ENCODE measurements around the gene ANKRD17.

Gene ANKRD17

DNA sequence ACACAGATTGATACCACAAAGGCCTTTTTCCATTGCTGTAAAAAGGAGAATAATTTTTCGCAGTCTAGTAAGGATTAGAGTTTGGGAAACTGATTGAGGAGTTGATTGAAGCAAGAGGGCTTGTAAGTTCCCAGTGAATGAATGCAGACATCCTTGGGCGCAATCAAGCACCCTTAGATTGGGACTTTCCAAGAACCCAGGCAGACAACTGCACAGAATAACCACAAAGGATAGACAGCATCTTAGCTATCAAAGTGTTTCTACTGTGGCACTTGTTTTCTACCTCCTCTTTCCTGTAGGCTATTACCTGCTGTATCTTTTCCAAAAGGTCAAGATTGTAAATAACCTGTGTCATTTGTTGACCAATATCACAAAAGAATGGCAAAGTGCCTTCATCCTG lies 191.7 kb downstream of the ANKRD17 start:
- H3K4me3 ChIP-seq (ENCODE audit: low read depth in 1 of 2, low read length in 2 of 2), result no peak overlapping the region
- H3K9ac ChIP-seq (ENCODE audit: low read depth, low read length), result no peak overlapping the region
- H3K9me3 ChIP-seq (ENCODE audit: insufficient read depth, low read length, severe bottlenecking), result no peaks in the 10 kb centered on the region
- no peak for ATAC-seq (ENCODE audit: insufficient read depth, low read depth)
- H3K36me3 ChIP-seq (ENCODE audit: insufficient read depth, low read length), result peaks cover 34% of the 10 kb centered on the region
- no peaks in the 10 kb centered on the region for H3K27me3 ChIP-seq (ENCODE audit: insufficient read depth, low read length, poor library complexity)
- peaks cover 39% of the 10 kb centered on the region for H3K79me2 ChIP-seq (ENCODE audit: insufficient read depth, low read length)
- H3K27ac ChIP-seq (ENCODE audit: low read length), result no peak overlapping the region
- peaks cover 34% of the 10 kb centered on the region for H3K4me1 ChIP-seq (ENCODE audit: insufficient read depth, low read length)
- no peak for DNase-seq
- H4K20me1 ChIP-seq (ENCODE audit: insufficient read depth, low read length), result no peaks in the 10 kb centered on the region
- peak overlapping the region; percentile 68 for H3K4me2 ChIP-seq (ENCODE audit: insufficient read depth, low read length)
- TF ChIP-seq, protein P1, sequence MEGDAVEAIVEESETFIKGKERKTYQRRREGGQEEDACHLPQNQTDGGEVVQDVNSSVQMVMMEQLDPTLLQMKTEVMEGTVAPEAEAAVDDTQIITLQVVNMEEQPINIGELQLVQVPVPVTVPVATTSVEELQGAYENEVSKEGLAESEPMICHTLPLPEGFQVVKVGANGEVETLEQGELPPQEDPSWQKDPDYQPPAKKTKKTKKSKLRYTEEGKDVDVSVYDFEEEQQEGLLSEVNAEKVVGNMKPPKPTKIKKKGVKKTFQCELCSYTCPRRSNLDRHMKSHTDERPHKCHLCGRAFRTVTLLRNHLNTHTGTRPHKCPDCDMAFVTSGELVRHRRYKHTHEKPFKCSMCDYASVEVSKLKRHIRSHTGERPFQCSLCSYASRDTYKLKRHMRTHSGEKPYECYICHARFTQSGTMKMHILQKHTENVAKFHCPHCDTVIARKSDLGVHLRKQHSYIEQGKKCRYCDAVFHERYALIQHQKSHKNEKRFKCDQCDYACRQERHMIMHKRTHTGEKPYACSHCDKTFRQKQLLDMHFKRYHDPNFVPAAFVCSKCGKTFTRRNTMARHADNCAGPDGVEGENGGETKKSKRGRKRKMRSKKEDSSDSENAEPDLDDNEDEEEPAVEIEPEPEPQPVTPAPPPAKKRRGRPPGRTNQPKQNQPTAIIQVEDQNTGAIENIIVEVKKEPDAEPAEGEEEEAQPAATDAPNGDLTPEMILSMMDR (IDR thresholded peaks at IDR 0.05; ENCODE audit: borderline replicate concordance, extremely low read depth, low read length, poor library complexity, severe bottlenecking), result no peak
- no peak for TF ChIP-seq EZH2 (IDR thresholded peaks at IDR 0.05; ENCODE audit: borderline replicate concordance, low read depth, low read length, severe bottlenecking)
- no peak overlapping the region for H2AFZ ChIP-seq (ENCODE audit: low read depth, low read length)

DNA sequence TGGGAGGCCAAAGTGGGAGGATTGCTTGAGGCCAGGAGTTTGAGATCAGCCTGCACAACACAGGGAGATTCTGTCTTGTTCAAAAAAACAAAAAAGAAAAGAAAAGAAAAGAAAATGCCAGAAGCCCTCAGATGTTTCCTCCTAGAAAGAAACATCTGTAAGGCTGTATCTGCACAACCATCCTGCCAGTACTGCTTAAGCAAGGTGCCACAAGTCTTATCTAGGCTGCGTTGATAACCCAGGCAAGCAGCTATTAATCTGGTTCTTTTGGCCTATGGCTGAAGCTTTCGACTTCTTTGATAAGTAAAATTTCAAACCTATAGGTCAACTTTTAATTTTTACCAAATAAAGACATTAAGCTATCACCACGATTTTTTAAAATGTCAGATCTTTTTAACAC lies 192.2 kb downstream of the ANKRD17 start:
- peaks cover 39% of the 10 kb centered on the region for H3K79me2 ChIP-seq (ENCODE audit: insufficient read depth, low read length)
- H3K27ac ChIP-seq (ENCODE audit: low read length), result no peak overlapping the region
- H3K27me3 ChIP-seq (ENCODE audit: insufficient read depth, low read length, poor library complexity), result no peaks in the 10 kb centered on the region
- H3K9ac ChIP-seq (ENCODE audit: low read depth, low read length), result no peak overlapping the region
- H2AFZ ChIP-seq (ENCODE audit: low read depth, low read length), result no peak overlapping the region
- H3K9me3 ChIP-seq (ENCODE audit: insufficient read depth, low read length, severe bottlenecking), result no peaks in the 10 kb centered on the region
- DNase-seq, result no peak
- H4K20me1 ChIP-seq (ENCODE audit: insufficient read depth, low read length), result no peaks in the 10 kb centered on the region
- TF ChIP-seq, protein P1 (IDR thresholded peaks at IDR 0.05; ENCODE audit: borderline replicate concordance, extremely low read depth, low read length, poor library complexity, severe bottlenecking), result no peak
- TF ChIP-seq EZH2 (IDR thresholded peaks at IDR 0.05; ENCODE audit: borderline replicate concordance, low read depth, low read length, severe bottlenecking), result no peak
- ATAC-seq (ENCODE audit: insufficient read depth, low read depth), result no peak
- H3K4me2 ChIP-seq (ENCODE audit: insufficient read depth, low read length), result peak overlapping the region; percentile 68; the same call in 1 of the 2 replicates
- H3K4me1 ChIP-seq (ENCODE audit: insufficient read depth, low read length), result peaks cover 34% of the 10 kb centered on the region
- peaks cover 38% of the 10 kb centered on the region for H3K36me3 ChIP-seq (ENCODE audit: insufficient read depth, low read length)
- no peak overlapping the region for H3K4me3 ChIP-seq (ENCODE audit: low read depth in 1 of 2, low read length in 2 of 2)

DNA sequence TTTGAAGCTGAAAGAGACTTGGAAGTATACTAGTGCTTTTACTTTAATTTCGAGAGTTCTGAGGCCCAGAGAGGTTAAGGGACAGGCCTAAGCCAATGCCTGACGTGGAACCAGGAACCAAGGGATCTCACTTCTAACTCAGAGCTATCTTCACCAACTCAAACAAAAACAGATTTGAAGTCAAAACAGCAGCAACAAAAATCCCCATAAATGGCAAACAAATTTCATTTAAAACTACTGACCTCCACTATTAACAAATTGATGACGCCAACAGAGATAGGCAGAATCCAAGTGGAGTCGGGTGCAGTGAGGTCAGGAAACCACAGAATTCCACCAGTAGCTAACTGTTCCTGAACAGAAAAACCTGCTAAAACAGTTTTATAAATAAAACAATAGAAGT lies 194.1 kb downstream of the ANKRD17 start:
- H3K27ac ChIP-seq (ENCODE audit: low read length), result no peak overlapping the region
- no peak overlapping the region for H3K4me2 ChIP-seq (ENCODE audit: insufficient read depth, low read length)
- no peaks in the 10 kb centered on the region for H4K20me1 ChIP-seq (ENCODE audit: insufficient read depth, low read length)
- peaks cover 52% of the 10 kb centered on the region for H3K36me3 ChIP-seq (ENCODE audit: insufficient read depth, low read length)
- H3K4me3 ChIP-seq (ENCODE audit: low read depth in 1 of 2, low read length in 2 of 2), result no peak overlapping the region
- no peak overlapping the region for H3K9ac ChIP-seq (ENCODE audit: low read depth, low read length)
- no peaks in the 10 kb centered on the region for H3K9me3 ChIP-seq (ENCODE audit: insufficient read depth, low read length, severe bottlenecking)
- H3K27me3 ChIP-seq (ENCODE audit: insufficient read depth, low read length, poor library complexity), result no peaks in the 10 kb centered on the region
- DNase-seq (no peak), ATAC-seq (ENCODE audit: insufficient read depth, low read depth) (no peak)
- TF ChIP-seq, protein P1 (IDR thresholded peaks at IDR 0.05; ENCODE audit: borderline replicate concordance, extremely low read depth, low read length, poor library complexity, severe bottlenecking), result no peak
- no peak for TF ChIP-seq EZH2 (IDR thresholded peaks at IDR 0.05; ENCODE audit: borderline replicate concordance, low read depth, low read length, severe bottlenecking)
- H2AFZ ChIP-seq (ENCODE audit: low read depth, low read length), result no peak overlapping the region
- H3K4me1 ChIP-seq (ENCODE audit: insufficient read depth, low read length), result peaks cover 20% of the 10 kb centered on the region
- H3K79me2 ChIP-seq (ENCODE audit: insufficient read depth, low read length), result peaks cover 39% of the 10 kb centered on the region
